Astrocyte (in vitro differentiated cells and primary cell): ENCODE results near the gene MX2.

Experiments used
- EZH2 ChIP-seq: IDR thresholded peaks from 2 replicates; pipeline ENCODE4 v1.6.1; 2012; ENCODE audit warnings: mild to moderate bottlenecking, low read length, inconsistent platforms; ENCODE audit not compliant: insufficient read depth
- TF ChIP-seq, protein P1 (sequence below): IDR thresholded peaks from 2 replicates; pipeline ENCODE4 v1.5.1; 2011; ENCODE audit warnings: low read depth, mild to moderate bottlenecking, inconsistent platforms, low read length, moderate library complexity; ENCODE audit not compliant: insufficient read depth

DNA sequence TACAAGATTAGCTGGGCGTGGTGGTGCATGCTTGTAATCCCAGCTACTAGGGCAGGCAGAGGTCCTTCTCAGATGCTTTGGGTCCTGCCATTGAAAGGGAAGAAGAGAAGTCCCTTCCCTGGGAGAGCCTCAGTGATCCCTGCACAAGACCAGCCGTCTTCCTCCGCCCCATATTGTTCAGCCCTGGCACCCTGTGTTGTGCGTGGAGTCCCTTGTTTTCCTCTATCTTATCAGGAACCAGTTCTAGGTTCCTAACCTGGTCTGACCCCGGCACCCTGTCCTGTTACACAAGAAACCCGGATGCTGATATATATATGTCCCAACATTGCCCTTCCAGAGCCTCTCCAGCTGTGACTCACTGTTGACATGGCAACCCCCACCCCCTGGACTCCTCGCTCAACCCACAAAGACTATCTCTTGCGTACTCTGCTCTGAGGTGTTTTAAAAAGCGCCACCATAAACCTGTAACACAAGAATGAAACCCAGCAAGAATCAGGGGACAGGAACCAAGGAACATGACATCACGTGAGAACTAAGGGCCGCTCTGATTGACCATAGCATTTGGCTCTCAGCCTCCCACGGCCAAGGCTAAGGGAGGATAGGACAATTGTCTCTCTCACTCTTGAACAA, 4.8 kb downstream of the MX2 start:
- TF ChIP-seq, protein P1, sequence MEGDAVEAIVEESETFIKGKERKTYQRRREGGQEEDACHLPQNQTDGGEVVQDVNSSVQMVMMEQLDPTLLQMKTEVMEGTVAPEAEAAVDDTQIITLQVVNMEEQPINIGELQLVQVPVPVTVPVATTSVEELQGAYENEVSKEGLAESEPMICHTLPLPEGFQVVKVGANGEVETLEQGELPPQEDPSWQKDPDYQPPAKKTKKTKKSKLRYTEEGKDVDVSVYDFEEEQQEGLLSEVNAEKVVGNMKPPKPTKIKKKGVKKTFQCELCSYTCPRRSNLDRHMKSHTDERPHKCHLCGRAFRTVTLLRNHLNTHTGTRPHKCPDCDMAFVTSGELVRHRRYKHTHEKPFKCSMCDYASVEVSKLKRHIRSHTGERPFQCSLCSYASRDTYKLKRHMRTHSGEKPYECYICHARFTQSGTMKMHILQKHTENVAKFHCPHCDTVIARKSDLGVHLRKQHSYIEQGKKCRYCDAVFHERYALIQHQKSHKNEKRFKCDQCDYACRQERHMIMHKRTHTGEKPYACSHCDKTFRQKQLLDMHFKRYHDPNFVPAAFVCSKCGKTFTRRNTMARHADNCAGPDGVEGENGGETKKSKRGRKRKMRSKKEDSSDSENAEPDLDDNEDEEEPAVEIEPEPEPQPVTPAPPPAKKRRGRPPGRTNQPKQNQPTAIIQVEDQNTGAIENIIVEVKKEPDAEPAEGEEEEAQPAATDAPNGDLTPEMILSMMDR, result no peak
- no peak for TF ChIP-seq EZH2
